Measurements from ENCODE around the gene PTPN2. TPM values are rescaled to one million over a fixed set of nuclear protein-coding genes. Genes with fewer than 3 reads are reported as not detected.

The PTPN2 gene
- total and polyA plus RNA-seq, 2 donors (not counting 1 experiment from before 2014, with no cell fraction given): 41.2 to 75.5 TPM

DNA sequence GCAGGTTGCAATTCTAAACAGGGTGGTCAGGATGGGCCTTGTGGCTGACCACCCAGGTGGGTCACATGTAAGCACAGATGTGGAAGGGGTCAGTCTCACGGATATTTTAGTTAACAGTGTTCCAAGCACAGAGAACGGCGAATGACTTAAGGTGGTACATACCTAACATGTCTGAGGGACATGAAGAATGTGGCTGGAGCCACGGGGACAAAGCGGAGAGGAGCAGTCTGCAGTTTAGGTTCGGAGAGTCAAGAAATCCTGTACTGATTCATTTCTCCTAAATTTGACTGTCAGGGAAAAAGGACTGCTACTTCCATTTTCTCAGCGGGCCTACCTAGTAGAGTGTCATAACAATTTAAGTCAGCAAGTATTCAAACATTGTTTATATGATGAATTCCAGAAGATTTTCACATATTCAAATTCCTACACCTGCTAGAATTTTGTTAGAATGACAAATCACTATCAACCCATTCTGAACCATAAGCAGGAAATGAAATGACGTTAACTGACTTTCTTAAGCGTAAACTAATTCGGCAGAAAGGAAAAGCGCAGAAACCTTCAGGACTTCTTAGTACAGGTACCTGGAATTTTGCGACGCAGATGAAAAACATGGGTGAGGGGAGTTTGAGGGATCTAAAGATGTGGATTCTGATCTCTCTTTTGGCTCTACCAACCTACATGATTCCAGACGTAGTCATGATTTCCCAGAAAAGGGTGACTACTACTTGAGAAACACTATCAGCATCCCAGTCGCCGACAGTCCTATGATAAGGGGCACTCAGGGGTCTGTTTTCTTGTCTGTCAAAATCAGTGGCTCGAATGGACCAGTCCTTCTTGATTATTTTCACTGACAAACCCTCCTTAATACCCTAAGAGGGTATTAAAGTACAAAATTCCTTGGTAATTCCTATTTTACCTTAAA, 41.3 kb downstream of the PTPN2 start:
- Histone ChIP-seq H3K79me2 (ENCODE audit: control insufficient read depth, insufficient read depth, low read length) (peaks cover 79% of the 10 kb centered on the region), H3K4me3 (ENCODE audit: control extremely low read depth in 1 of 5, extremely low read depth in 1 of 5, insufficient read depth in 1 of 5, low read depth in 2 of 5, low read length in 4 of 5) (no peak overlapping the region), H3K4me2 (replicated peaks; ENCODE audit: low read depth, low read length, poor library complexity, severe bottlenecking) (no peak overlapping the region), H3K4me1 (ENCODE audit: control insufficient read depth in 2 of 2, insufficient read depth in 2 of 2, low read length in 2 of 2) (peaks cover 30 to 36% of the 10 kb centered on the region in 2 donors), H3K27ac (ENCODE audit: low read length in 2 of 2) (no peak overlapping the region), H2AFZ (ENCODE audit: insufficient read depth, low read depth, low read length, poor library complexity, severe bottlenecking) (no peak overlapping the region), H3K36me3 (replicated peaks in 1 of 2; ENCODE audit: control extremely low read depth in 1 of 2, control insufficient read depth in 1 of 2, extremely low read depth in 1 of 2, insufficient read depth in 2 of 2, low read length in 1 of 2) (peaks cover 0 to 2% of the 10 kb centered on the region in 2 experiments), H4K20me1 (ENCODE audit: control insufficient read depth, insufficient read depth, low read length, poor library complexity, severe bottlenecking) (peaks cover 6% of the 10 kb centered on the region), H3K27me3 (replicated peaks in 1 of 4; ENCODE audit: control extremely low read depth in 1 of 4, control insufficient read depth in 3 of 4, insufficient read depth in 4 of 4, low read length in 3 of 4) (no peaks in the 10 kb centered on the region), H3K9me3 (ENCODE audit: control extremely low read depth in 1 of 3, control insufficient read depth in 2 of 3, insufficient read depth in 1 of 3, low read length in 2 of 3) (no peaks in the 10 kb centered on the region), H3K9ac (ENCODE audit: low read length) (no peak overlapping the region)
- Mint-ChIP-seq H3K9me3 (ENCODE audit: insufficient read depth) (no peaks in the 10 kb centered on the region), H3K4me1 (peaks cover 52% of the 10 kb centered on the region), H3K27me3 (no peaks in the 10 kb centered on the region), H3K4me3 (no peak overlapping the region), H3K27ac (peak overlapping the region; percentile 53)
- WGBS (ENCODE audit: insufficient coverage): 94% methylated on average over 8 of the region's 17 CpGs
- POLR2A ChIA-PET: no interaction called here
- DNase-seq (no peak), ATAC-seq (ENCODE audit: low read depth) (no peak)
- intact Hi-C loops (cut with micrococcal nuclease): no loop called here
- CTCF ChIA-PET: no interaction called here
- no peak for TF ChIP-seq EZH2 (IDR thresholded peaks at IDR 0.05; ENCODE audit: borderline replicate concordance, insufficient read depth, low read depth, low read length, poor library complexity, severe bottlenecking)
- TF ChIP-seq, protein P1, sequence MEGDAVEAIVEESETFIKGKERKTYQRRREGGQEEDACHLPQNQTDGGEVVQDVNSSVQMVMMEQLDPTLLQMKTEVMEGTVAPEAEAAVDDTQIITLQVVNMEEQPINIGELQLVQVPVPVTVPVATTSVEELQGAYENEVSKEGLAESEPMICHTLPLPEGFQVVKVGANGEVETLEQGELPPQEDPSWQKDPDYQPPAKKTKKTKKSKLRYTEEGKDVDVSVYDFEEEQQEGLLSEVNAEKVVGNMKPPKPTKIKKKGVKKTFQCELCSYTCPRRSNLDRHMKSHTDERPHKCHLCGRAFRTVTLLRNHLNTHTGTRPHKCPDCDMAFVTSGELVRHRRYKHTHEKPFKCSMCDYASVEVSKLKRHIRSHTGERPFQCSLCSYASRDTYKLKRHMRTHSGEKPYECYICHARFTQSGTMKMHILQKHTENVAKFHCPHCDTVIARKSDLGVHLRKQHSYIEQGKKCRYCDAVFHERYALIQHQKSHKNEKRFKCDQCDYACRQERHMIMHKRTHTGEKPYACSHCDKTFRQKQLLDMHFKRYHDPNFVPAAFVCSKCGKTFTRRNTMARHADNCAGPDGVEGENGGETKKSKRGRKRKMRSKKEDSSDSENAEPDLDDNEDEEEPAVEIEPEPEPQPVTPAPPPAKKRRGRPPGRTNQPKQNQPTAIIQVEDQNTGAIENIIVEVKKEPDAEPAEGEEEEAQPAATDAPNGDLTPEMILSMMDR (IDR thresholded peaks at IDR 0.05): no peak

GRCh38 chr18:12841070-12841469, 43.0 kb downstream of the PTPN2 start:
- TF ChIP-seq EZH2 (IDR thresholded peaks at IDR 0.05; ENCODE audit: borderline replicate concordance, insufficient read depth, low read depth, low read length, poor library complexity, severe bottlenecking): no peak
- TF ChIP-seq, protein P1 (IDR thresholded peaks at IDR 0.05): no peak
- POLR2A ChIA-PET: interaction anchor here (0.8 kb wide), 1 partner anchor 466 kb away, joined by 4 read pairs; no protein-coding TSS in a partner anchor
- no peaks in the 10 kb centered on the region for H3K36me3 ChIP-seq (replicated peaks in 1 of 2; ENCODE audit: control extremely low read depth in 1 of 2, control insufficient read depth in 1 of 2, extremely low read depth in 1 of 2, insufficient read depth in 2 of 2, low read length in 1 of 2)
- peak overlapping the region; percentile 83 to 84 for H3K27ac ChIP-seq (ENCODE audit: low read length in 2 of 2)
- H3K4me3 ChIP-seq (ENCODE audit: control extremely low read depth in 1 of 5, extremely low read depth in 1 of 5, insufficient read depth in 1 of 5, low read depth in 2 of 5, low read length in 4 of 5): no peak overlapping the region
- CTCF ChIA-PET: interaction anchor here (1.0 kb wide), 1 partner anchor 41 kb away, joined by 3 read pairs; no protein-coding TSS in a partner anchor
- H3K9ac ChIP-seq (ENCODE audit: low read length): no peak overlapping the region
- no peaks in the 10 kb centered on the region for H3K9me3 ChIP-seq (ENCODE audit: control extremely low read depth in 1 of 3, control insufficient read depth in 2 of 3, insufficient read depth in 1 of 3, low read length in 2 of 3)
- Mint-ChIP-seq H3K27ac (peak overlapping the region; percentile 83), H3K27me3 (no peaks in the 10 kb centered on the region), H3K4me1 (peaks cover 55% of the 10 kb centered on the region), H3K9me3 (ENCODE audit: insufficient read depth) (no peaks in the 10 kb centered on the region), H3K4me3 (no peak overlapping the region)
- DNase-seq: no peak
- intact Hi-C loops (cut with micrococcal nuclease): no loop called here
- H3K4me1 ChIP-seq (ENCODE audit: control insufficient read depth in 2 of 2, insufficient read depth in 2 of 2, low read length in 2 of 2): peaks cover 30 to 40% of the 10 kb centered on the region in 2 donors
- H4K20me1 ChIP-seq (ENCODE audit: control insufficient read depth, insufficient read depth, low read length, poor library complexity, severe bottlenecking): peaks cover 13% of the 10 kb centered on the region
- 96% methylated on average over 6 of the region's 6 CpGs for WGBS (ENCODE audit: insufficient coverage)
- no peak overlapping the region for H3K4me2 ChIP-seq (replicated peaks; ENCODE audit: low read depth, low read length, poor library complexity, severe bottlenecking)
- H2AFZ ChIP-seq (ENCODE audit: insufficient read depth, low read depth, low read length, poor library complexity, severe bottlenecking): no peak overlapping the region
- H3K79me2 ChIP-seq (ENCODE audit: control insufficient read depth, insufficient read depth, low read length): peaks cover 79% of the 10 kb centered on the region
- H3K27me3 ChIP-seq (replicated peaks in 1 of 4; ENCODE audit: control extremely low read depth in 1 of 4, control insufficient read depth in 3 of 4, insufficient read depth in 4 of 4, low read length in 3 of 4): no peaks in the 10 kb centered on the region
- no peak for ATAC-seq (ENCODE audit: low read depth)

All from B cell (primary cell).